Measurements from ENCODE around the gene HCN2. TPM values are rescaled to one million over a fixed set of nuclear protein-coding genes. Genes with fewer than 3 reads are reported as not detected.
A peak's percentile ranks its signal among the peaks of the same experiment; 100 is the strongest.

HCN2 gene
- total and polyA plus RNA-seq, 9 of the 15 experiments (the other 6 are each of a cell fraction or from before 2014, with no cell fraction given): 0.29 to 4.2 (median 0.82) TPM; not detected in 2

DNA sequence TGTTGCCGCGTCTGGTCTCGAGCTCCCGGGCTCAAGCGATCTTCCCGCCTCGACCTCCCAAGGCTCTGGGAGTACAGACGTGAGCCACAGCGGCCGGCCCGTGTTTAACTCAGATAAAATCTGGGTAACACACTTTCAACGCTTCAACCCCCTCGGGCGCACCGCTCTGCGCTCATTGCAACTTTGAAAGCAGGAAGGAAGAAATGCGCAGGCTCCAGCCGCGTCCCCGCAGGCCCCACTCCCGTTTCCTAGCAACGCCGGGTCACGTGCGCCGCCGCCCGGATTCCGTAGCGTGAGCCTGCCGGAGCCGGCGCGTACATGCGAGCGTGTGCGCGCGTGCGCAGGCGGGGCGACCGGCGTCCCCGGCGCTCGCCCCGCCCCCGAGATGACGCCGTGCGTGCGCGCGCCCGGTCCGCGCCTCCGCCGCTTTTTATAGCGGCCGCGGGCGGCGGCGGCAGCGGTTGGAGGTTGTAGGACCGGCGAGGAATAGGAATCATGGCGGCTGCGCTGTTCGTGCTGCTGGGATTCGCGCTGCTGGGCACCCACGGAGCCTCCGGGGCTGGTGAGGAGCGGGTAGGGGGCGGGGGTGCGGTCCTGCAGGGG lies 17.4 kb upstream of the HCN2 start, which contains the start of gene BSG (continued):
- TF ChIP-seq, protein P1, sequence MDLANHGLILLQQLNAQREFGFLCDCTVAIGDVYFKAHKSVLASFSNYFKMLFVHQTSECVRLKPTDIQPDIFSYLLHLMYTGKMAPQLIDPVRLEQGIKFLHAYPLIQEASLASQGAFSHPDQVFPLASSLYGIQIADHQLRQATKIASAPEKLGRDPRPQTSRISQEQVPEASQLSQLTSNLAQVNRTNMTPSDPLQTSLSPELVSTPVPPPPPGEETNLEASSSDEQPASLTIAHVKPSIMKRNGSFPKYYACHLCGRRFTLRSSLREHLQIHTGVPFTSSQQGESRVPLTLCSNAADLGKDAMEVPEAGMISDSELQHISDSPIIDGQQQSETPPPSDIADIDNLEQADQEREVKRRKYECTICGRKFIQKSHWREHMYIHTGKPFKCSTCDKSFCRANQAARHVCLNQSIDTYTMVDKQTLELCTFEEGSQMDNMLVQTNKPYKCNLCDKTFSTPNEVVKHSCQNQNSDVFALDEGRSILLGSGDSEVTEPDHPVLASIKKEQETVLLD (IDR thresholded peaks at IDR 0.05): peak; percentile 90
- TF ChIP-seq KLF13 (tag; IDR thresholded peaks at IDR 0.05; ENCODE audit: borderline replicate concordance, low read depth): no peak
- TF ChIP-seq, protein P2, sequence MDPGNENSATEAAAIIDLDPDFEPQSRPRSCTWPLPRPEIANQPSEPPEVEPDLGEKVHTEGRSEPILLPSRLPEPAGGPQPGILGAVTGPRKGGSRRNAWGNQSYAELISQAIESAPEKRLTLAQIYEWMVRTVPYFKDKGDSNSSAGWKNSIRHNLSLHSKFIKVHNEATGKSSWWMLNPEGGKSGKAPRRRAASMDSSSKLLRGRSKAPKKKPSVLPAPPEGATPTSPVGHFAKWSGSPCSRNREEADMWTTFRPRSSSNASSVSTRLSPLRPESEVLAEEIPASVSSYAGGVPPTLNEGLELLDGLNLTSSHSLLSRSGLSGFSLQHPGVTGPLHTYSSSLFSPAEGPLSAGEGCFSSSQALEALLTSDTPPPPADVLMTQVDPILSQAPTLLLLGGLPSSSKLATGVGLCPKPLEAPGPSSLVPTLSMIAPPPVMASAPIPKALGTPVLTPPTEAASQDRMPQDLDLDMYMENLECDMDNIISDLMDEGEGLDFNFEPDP (CRISPR knock-in tag; IDR thresholded peaks at IDR 0.05): no peak
- TF ChIP-seq ZNF3 (CRISPR knock-in tag; IDR thresholded peaks at IDR 0.05): no peak
- no peak for TF ChIP-seq MECOM (CRISPR knock-in tag; IDR thresholded peaks at IDR 0.05)
- no peak for TF ChIP-seq PPARD (CRISPR knock-in tag; IDR thresholded peaks at IDR 0.05)
- peak; percentile 34 for TF ChIP-seq POU5F1 (IDR thresholded peaks at IDR 0.05; ENCODE audit: borderline replicate concordance, low read depth, low read length, partially characterized antibody)
- TF ChIP-seq, protein P3, sequence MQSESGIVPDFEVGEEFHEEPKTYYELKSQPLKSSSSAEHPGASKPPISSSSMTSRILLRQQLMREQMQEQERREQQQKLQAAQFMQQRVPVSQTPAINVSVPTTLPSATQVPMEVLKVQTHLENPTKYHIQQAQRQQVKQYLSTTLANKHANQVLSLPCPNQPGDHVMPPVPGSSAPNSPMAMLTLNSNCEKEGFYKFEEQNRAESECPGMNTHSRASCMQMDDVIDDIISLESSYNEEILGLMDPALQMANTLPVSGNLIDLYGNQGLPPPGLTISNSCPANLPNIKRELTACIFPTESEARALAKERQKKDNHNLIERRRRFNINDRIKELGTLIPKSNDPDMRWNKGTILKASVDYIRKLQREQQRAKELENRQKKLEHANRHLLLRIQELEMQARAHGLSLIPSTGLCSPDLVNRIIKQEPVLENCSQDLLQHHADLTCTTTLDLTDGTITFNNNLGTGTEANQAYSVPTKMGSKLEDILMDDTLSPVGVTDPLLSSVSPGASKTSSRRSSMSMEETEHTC (IDR thresholded peaks at IDR 0.05): peak; percentile 85
- TF ChIP-seq ILK (tag; IDR thresholded peaks at IDR 0.05; ENCODE audit: borderline replicate concordance, low read depth): no peak
- TF ChIP-seq SETDB1 (IDR thresholded peaks at IDR 0.05; ENCODE audit: low read length): no peak
- no peak for TF ChIP-seq SIX5 (IDR thresholded peaks at IDR 0.05; ENCODE audit: borderline replicate concordance in 1 of 2, insufficient read depth in 1 of 2, low read depth in 1 of 2, low read length in 2 of 2)
- TF ChIP-seq CBX3 (IDR thresholded peaks at IDR 0.05; ENCODE audit: borderline replicate concordance in 1 of 2, low read length in 2 of 2): 0 out of 3 replicates have a peak, but pooled peaks of 1 of the 2 experiments have one; percentile 18
- no peak for TF ChIP-seq ZNF41 (CRISPR knock-in tag; conservative IDR thresholded peaks at IDR 0.05)
- peak; percentile 65 for TF ChIP-seq CBFA2T2 (conservative IDR thresholded peaks at IDR 0.05)
- TF ChIP-seq ZNF212 (CRISPR knock-in tag; IDR thresholded peaks at IDR 0.05): no peak
- TF ChIP-seq DMBX1 (CRISPR knock-in tag; IDR thresholded peaks at IDR 0.05; ENCODE audit: borderline replicate concordance): peak; percentile 21; the same call in 1 of the 2 replicates
- no peak for TF ChIP-seq DNMT1 (IDR thresholded peaks at IDR 0.05)
- no peak for TF ChIP-seq ZNF23 (CRISPR knock-in tag; IDR thresholded peaks at IDR 0.05)
- TF ChIP-seq, protein P4, sequence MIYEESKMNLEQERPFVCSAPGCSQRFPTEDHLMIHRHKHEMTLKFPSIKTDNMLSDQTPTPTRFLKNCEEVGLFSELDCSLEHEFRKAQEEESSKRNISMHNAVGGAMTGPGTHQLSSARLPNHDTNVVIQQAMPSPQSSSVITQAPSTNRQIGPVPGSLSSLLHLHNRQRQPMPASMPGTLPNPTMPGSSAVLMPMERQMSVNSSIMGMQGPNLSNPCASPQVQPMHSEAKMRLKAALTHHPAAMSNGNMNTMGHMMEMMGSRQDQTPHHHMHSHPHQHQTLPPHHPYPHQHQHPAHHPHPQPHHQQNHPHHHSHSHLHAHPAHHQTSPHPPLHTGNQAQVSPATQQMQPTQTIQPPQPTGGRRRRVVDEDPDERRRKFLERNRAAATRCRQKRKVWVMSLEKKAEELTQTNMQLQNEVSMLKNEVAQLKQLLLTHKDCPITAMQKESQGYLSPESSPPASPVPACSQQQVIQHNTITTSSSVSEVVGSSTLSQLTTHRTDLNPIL (CRISPR knock-in tag; IDR thresholded peaks at IDR 0.05): no peak
- TF ChIP-seq MCM2 (IDR thresholded peaks at IDR 0.05; ENCODE audit: low read depth): no peak
- no peak for TF ChIP-seq ETS2 (tag; IDR thresholded peaks at IDR 0.05; ENCODE audit: borderline replicate concordance, poor library complexity, severe bottlenecking)
